ENCODE measurements around the gene KRTAP10-5.
"Not testable (repeated sequence)": the region's sequence is repeated elsewhere in the genome, so short reads cannot be mapped to it uniquely, and the experiment has no call there.

GRCh38 chr21:44627181-44627822 is 46.9 kb upstream of the KRTAP10-5 start:
- TF ChIP-seq POLR2A (IDR thresholded peaks at IDR 0.05); CTCF (IDR thresholded peaks at IDR 0.05 in 8 of 11, conservative IDR thresholded peaks at IDR 0.05 in 3 of 11); POLR2AphosphoS5 (IDR thresholded peaks at IDR 0.05): not testable (repeated sequence)
